Measurements from ENCODE around the gene NUP93.
"Not testable (repeated sequence)": the region's sequence is repeated elsewhere in the genome, so short reads cannot be mapped to it uniquely, and the experiment has no call there.

NUP93 gene

DNA sequence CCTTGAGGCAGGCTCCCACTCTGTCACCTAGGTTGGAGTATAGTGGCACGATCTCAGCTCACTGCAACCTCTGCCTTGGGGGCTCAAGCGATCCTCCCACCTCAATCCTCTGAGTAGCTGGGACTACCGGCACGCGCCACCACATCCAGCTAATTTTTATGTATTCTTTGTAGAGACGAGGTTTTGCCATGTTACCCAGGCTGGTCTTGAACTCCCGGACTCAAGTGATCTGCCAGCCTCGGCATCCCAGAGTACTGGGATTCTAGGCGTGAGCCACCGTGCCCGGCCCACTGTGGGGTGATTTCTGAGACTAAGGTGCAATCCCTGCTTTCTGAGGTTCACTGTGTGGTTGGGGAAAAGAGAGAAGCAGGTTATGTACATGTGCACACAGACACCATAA is 123.0 kb downstream of the NUP93 start:
- no peak for DNase-seq

DNA sequence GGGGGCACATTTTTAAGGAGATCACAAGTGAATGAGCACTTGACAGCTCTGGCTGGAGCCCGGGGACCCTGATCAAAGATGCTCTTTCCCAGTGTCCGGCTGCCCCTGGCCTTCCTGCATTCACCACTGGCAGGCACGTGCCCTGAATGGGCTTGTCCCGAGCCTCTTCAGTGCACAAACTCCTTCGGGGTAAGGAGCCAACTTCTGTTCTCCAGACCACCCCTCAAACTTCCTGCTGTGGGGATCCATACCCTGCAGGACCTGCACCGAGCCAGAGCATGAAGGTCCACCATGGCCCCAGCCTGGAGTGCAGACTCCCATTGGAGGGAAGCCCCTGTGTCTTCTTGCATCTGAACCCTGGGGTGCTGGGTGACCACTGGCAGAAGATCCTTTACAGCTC is 125.3 kb downstream of the NUP93 start:
- no peak for DNase-seq

GRCh38 chr16:56855946-56856345 is 126.0 kb downstream of the NUP93 start:
- no peak for DNase-seq

- DNase-seq, result no peak
These were observed 127.0 kb downstream of the NUP93 start for GRCh38 chr16:56856876-56857447.

DNA sequence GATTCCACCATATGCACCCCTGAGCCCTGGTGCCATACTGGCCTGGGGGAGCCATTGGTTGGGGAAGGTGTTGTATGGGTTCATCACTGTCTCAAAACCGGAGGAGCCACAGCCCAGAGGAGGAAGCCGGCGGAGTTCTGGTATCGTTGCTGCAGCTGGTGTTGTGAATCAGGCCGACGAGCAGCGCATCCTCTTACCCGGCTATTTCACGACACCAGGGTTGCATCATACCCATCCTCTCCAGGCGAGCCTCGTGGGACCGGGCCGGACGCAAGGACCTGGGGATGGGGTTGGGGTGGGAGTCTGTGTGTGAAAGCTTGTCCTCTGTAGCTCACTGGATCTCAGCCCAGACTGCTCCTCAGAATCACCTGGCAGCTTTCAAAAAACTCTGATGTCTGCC is 128.4 kb downstream of the NUP93 start:
- no peak for DNase-seq

DNA sequence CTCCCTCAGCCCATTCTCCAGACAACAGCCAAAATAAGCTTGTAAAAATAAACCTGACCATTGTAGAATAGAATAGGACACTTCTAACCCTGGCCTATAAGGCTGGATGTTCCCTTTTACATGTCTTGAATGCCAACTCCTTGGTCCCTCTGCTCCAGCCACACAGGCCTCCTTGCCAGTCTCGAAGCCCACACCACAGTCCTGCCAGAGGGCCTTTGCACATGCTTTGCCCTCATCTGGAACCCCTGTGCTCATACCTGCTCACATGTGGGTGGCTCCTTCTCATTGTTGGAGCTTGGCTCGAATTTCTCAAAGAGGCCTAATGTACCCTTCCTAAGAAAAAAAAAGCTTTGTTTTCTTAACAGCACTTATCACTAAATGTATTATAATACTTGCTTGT is 129.7 kb downstream of the NUP93 start:
- no peak for DNase-seq

DNA sequence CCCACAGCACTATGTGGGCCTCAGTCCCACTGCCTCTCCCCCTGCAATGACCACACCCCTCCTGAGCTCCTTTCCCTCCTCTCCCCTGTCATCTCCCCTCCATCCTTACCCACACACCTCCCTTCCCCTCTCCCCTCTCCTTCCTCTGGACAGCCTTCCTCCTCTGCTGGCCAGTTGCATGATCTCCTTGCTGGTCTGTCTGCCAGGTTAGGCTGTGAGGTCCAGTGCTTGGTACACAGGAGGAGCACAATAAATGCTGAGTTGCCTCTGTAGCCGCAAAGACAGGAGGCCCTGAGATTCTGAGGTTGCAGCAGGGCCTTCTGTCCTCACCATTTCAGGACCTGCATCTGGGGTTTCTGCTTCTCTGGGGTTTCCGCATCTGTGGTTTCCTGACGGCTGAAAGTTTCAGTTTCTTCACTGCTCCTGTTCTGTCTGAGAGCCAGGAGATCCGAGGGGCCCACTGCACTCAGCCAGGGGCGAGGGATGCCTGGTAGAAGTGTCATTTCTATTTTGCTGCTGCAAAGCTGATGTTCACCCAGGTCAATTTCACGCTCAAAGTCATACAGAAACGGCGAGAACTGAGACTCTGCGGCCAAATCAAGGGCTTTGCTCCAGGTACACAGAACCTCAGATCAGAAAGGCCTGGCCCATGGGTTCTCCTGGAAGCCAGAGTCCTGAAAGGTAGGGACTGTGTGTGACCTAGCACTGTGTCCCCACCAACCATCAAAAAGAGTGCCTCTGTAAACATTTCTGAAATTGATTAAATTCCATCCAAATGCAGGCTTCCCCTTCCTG is 130.5 kb downstream of the NUP93 start:
- DNase-seq, result no peak

DNA sequence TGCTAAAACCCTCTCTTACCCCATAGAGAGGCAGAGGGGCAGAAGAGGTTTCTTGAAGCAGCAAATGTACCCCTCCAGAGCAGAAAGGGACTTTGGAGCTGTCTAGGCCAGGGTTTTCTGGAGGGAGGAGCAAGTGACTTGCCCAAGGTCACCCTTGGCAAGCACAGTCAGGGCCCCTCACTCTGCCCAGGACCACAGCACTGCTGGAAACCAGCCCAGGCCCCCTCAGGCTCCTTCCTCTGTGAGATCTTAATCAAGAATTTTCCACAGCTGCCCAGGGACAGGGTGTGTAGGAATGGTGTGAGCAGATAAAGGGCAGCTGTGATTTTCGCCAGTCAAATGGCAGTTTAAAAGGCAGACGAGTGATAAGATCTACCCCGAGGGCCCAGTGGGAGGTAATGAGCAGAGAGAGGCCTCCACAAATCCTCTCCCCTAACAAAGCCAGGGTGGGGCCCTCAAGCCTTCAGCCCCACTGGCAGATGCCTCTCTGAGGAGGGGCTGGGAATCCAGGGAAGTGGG is 131.2 kb downstream of the NUP93 start:
- no peak for DNase-seq

DNA sequence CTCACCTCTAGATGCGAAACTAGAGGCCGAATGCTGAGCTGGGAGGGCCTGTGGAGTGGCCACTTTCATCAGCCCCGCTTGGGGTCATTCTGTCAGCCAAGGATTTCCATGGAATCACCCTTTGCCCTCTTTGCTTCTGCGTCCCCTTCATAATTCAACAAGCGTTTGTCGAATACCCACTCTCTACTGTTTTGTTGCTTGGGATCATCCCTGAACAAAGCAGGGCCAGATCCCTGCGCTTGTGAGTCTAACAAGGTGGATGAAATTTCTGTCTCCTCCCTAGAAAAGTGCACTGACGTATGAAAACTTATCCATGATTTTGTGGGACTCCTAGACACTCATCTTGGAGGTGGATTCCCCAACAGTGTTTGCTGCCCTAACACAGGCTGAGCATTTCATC is 131.8 kb downstream of the NUP93 start:
- no peak for DNase-seq

GRCh38 chr16:56862776-56863175 is 132.8 kb downstream of the NUP93 start:
- DNase-seq, result no peak

DNA sequence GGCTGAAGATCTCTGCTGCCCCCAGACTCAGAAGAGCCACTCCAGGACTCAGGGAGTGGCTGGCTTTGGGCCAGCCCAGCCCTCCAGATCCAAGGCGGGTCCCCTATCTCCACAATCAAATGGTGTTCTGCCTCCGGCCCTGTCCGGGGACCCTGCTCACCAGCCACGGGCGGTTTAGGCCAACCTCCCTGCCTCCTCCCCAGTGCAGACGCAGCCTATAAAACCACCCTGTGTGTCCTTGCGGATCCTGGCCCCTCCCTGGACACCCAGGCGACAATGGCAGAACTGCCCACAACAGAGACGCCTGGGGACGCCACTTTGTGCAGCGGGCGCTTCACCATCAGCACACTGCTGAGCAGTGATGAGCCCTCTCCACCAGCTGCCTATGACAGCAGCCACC is 135.0 kb downstream of the NUP93 start, which contains the start of gene SLC12A3:
Gene SLC12A3, plus strand, starts transcription at position 248 of the 400 bp plus-strand sequence. Its CDS starts 29 bp downstream, at position 277.
- no peak for DNase-seq

DNA sequence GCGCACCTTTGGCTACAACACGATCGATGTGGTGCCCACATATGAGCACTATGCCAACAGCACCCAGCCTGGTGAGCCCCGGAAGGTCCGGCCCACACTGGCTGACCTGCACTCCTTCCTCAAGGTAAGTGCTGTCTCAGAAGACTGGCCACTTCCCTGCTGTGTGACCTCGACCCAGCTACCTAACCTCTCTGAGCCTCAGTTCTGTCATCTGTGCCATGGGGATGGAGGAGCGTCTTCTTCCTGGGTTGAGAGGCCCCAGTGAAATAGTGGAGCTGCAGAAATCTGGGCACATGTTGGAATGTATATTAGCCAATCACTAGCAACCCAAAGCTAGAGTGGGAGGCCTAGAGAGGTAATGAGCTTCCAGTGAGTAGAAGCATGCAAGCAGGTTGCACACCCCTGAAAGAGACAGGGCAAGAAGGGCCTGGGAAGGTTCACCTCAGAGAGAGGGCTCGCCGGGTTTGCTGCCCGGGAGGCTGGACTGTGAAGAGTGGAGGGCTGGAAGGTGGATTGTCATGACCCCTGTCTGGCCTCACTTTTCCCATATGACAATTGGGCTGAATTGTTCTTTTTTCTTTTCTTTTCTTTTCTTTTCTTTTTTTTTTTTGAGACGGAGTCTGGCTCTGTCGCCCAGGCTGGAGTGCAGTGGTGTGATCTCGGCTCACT is 135.6 kb downstream of the NUP93 start:
- DNase-seq, result no peak

- DNase-seq, result peak; percentile 11
These were observed 137.3 kb downstream of the NUP93 start for GRCh38 chr16:56866955-56867830.

DNA sequence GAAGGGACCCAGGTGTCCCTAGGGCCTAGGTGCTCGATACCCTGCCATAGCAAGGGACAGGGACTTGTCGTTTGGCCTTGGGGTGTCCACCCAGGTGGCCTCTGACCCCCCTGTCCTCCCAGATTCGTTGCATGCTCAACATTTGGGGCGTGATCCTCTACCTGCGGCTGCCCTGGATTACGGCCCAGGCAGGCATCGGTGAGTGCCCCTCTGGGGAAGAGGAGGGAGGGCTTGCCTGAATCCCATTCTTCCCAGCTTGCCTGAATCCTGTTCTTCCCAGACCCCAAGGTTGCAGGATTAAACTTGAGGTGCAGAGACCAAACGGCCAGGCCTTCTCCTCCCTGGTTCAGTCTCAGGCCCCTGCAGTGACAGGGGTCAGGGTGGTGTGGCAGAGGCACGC is 138.2 kb downstream of the NUP93 start:
- DNase-seq, result no peak

DNA sequence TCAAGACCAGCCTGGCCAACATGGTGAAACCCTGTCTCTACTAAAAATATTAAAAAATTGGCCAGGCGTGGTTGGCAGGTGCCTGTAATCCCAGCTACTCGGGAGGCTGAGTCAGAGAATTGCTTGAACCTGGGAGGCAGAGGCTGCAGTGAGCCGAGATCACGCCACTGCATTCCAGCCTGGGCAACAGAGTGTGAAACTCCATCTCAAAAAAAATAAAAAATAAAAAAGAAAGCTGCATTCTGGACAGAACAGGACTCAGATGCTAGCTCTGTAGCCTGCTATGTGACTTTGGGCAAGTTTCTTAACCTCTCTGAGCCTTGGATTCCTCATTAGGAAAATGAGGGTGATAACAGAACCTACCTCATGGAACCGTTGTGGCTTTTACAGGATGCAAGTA is 138.8 kb downstream of the NUP93 start:
- DNase-seq, result not testable (repeated sequence)

- DNase-seq, result no peak
These were observed 139.8 kb downstream of the NUP93 start for GRCh38 chr16:56869513-56870275.

DNA sequence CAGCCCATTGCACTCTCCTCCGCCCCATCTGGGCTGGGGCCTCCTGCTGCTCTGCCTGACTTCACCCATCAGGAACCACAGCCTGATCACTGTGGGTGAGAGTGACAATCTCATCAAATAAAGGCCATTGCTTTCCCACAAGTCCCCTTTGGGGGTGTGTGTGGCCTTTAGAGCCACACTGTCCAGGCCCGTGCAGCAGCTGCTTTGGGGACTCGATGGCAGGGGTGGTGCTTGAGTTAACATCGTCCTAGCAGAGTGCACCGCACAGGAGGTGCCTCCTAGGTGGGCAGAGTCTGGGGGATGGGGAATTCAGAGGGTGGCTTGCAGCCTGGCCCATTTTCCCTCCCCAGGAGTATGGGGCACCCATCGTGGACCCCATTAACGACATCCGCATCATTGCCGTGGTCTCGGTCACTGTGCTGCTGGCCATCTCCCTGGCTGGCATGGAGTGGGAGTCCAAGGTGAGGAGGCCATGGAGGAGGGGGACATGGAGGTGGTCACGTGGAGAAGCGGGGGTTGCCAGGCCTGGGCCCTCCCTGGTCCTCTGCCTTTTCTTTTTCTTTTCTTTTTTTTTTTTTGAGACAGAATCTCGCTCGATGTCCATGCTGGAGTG is 140.5 kb downstream of the NUP93 start:
- no peak for DNase-seq

GRCh38 chr16:56871172-56871593 is 141.3 kb downstream of the NUP93 start:
- DNase-seq, result no peak

GRCh38 chr16:56872863-56873391 is 143.0 kb downstream of the NUP93 start:
- DNase-seq, result no peak

DNA sequence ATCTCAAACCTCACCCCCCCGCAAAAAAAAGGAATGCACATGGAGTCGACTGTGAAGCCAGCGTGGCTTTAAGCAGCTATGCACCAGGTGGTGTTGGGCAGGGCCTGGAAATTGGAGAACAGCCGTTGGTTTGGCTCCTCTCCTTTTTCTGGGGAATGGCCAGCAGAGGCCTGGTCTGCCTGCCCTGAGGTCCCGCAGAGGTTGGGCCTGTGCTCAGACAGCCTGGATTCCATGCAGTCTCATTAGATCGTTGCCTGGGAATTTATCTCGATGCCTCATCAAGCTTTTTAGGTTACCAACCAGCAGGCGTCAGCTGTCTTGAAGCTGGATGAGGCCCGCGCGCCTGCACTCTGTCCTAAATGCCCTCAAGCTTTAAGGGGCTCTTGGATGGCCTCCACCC is 144.9 kb downstream of the NUP93 start:
- no peak for DNase-seq

GRCh38 chr16:56876048-56876447 is 146.1 kb downstream of the NUP93 start:
- DNase-seq, result no peak
